ENCODE data around the gene ADAMTS20. TPM values are rescaled to one million over a fixed set of nuclear protein-coding genes. Genes with fewer than 3 reads are reported as not detected.
"Not testable (repeated sequence)": the region's sequence is repeated elsewhere in the genome, so short reads cannot be mapped to it uniquely, and the experiment has no call there.

The ADAMTS20 gene
- total RNA-seq, 1 donor from 2014 or later: not detected

DNA sequence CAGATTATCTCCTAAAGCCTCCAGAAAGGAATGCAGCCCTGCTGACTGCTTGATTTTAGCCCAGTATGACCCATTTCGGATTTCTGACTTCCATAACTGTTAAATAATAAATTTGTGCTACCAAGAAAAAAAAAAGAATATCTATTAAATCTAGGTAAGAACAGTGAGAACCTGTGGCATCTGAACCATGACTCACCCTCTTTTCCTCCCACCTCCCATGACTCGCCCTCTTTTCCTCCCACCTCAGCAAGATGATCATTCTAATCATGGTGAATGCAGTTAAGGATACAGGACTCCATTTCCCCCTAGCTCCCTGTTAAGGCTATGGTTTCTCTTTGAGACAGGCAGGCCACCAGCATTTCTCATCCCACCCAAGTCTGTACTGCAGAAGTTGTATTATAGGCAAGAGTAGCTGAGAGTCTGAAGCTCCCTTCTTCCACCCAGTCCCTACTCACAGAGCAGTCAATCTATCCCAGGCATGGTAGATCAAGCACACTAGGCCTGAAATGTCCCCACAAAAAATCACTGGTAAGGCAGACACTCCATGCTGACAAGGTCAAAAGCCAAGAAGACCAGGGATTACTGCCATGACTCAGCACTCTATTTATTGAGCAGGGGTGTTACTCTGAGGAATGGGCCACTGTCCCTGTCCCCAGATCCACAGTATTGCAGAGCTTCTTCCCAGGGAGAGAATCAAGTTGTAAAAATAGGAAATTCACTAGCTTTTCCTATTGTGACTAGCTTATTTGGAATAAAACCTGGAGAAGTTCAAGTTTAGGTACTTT is 188.9 kb downstream of the ADAMTS20 start:
- no peak for DNase-seq (ENCODE audit: low spot score)

GRCh38 chr12:43361031-43361710 is 190.8 kb downstream of the ADAMTS20 start:
- DNase-seq (ENCODE audit: low spot score): no peak

DNA sequence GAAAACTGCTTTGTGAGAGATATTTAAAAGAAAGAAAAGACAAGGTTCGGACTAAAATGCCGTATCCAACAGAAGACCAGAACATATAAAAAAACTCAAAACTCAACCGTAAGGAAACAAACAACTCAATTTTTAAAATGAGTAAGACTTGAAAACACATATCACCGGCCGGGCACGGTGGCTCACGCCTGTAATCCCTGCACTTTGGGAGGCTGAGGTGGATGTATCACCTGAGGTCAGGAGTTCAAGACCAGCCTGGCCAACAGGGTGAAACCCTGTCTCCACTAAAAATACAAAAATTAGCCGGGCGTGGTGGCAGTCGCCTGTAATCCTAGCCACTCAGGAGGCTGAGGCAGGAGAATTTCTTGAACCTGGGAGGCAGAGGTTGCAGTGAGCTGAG is 192.0 kb downstream of the ADAMTS20 start:
- DNase-seq (ENCODE audit: low spot score): not testable (repeated sequence)

- DNase-seq (ENCODE audit: low spot score): no peak
These were observed 194.9 kb downstream of the ADAMTS20 start for GRCh38 chr12:43357141-43357540.

DNA sequence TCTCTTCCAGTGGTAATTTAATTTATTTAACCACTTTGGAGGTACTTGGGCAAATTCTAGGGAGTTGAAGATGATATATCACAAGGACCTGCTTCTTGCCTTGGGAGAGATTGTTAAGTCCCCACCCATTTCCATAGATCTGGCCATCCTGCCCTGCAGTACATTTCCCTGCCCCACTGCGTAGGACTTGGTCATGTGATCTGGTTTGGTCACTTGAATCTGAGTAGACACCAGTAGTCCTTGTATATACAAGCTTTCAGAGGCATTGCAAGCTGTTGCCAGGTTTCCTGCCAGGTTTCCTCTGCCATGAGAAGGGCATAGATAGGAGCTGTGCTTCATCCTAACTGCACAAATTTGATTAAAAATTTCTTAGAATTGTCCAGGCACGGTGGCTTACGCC is 200.0 kb downstream of the ADAMTS20 start:
- DNase-seq (ENCODE audit: low spot score): no peak

- DNase-seq (ENCODE audit: low spot score): no peak
These were observed 202.1 kb downstream of the ADAMTS20 start for GRCh38 chr12:43349863-43350262.

DNA sequence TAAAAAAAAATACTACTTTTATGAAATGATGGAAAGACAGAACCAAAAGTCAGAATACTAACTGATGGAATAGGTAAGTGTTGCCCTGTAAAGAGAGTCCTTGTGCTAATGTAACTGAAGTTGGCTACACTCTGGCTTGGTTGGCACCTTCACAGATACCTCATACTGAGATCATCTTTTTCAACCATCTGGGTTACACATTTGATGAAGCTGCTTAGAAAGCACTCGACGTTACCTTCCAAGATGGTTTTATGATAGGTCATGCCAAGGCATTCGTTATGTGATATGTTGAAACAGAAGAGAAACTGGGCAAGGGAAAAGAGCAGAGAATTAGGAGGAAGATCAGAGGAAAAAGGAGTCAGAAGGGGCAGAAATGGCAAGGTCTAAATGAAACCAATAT is 203.8 kb downstream of the ADAMTS20 start:
- DNase-seq (ENCODE audit: low spot score): no peak

DNA sequence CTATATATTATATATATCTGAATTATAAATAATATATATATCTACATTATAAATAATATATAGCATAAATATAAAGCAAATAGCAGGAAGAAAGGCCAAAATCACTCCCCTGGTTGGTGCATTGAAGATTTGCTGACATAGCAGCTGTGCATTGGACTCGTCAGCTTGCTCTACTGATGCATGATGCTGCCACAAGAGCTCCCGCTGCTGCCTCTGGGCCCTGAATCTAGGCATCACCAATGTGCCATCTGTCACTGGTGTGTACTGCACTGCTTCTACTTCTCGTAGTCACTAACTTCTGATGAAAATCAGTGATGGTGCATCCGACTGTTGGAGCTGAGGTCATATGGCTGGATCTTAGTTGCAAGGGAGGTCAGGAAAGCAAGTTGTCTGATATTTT is 205.0 kb downstream of the ADAMTS20 start:
- no peak for DNase-seq (ENCODE audit: low spot score)

- DNase-seq (ENCODE audit: low spot score): no peak
These were observed 207.0 kb downstream of the ADAMTS20 start for GRCh38 chr12:43345023-43345422.

DNA sequence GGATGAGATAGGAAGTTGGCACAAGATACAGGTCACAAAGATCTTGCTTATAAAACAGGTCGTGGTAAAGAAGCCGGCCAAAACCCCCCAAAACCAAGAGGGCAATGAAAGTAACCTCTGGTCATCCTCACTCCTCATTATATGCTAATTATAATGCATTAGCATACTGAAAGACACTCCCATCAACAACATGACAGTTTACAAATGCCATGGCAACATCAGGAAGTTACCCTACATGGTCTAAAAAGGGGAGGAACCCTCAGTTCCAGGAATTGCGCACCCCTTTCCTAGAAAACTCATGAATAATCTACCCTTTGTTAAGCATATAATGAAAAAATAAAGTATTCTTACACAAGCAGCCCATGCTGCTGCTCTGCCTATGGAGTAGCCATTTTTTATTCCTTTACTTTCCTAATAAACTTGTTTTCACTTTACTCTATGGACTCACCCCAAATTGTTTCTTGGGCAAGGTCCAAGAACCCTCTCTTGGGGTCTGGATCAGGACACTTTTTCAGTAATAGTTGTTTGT is 210.2 kb downstream of the ADAMTS20 start:
- DNase-seq (ENCODE audit: low spot score): not testable (repeated sequence)

GRCh38 chr12:43338848-43339526 is 213.0 kb downstream of the ADAMTS20 start:
- no peak for DNase-seq (ENCODE audit: low spot score)

DNA sequence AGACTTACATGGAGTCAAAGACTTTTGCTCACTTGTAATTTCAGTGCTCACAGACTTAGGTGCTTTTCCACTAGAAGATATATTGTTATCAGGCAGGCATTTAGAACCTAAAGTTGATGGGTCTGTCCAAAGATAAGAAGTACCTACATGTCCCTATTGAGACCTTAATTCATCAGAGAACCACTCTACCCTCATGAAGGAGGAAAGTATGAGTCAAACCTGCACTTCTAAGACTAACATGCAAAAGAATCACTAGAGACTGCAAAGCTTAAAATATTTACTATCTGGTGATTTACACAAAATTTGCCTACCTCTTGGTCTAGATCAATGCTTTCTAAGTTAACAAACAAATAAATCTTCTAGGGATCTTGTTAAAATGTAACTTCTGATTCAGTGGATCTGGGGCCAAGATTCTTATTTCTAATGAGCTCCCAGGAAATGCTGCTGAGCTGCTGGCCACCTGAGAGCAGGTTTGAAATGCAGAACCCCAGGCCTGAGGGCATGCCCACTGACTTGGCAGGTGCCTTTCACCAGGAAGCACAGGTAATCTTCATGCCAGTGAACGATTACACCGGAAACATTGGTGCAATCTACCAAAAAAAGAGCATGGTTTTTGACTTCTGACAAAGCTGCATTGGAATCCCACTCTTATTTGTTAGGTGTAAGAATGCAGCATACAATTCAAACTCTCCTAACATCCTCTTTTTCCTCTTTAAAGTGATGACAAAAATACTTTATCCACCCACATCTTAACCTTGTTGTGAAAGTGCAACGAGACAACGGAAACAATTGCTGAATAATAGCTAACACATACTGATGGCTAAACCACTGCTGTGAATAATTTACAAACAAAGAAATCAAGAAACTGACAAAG is 214.2 kb downstream of the ADAMTS20 start:
- no peak for DNase-seq (ENCODE audit: low spot score)

DNA sequence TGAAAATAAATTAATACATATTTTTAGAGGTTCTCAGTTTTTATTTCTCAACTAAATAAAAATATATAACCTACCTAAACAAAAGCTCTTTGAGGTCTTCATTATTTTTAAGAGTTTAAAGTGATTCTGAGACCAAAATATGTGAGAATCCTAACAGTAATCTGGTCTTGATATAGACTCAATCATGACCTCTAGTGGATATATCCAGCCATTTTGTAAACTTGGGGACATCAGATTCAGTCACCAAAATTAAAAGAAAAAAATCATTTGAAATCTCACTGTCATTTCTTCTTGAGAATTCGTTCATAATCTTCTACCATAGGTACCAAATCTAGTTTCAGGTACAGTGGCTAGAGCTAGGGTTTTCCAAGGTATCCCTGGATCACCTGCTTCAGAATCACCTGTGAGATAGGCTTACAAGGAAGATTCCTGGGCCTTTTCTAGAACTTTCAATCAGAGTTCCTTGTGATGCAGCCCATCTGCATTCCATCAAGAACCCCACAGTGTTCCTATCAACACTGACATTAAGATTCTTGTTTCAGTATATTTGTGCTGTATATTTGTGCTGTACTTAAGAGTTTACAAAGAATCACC is 214.9 kb downstream of the ADAMTS20 start:
- no peak for DNase-seq (ENCODE audit: low spot score)

GRCh38 chr12:43333644-43334043 is 218.4 kb downstream of the ADAMTS20 start:
- no peak for DNase-seq (ENCODE audit: low spot score)

DNA sequence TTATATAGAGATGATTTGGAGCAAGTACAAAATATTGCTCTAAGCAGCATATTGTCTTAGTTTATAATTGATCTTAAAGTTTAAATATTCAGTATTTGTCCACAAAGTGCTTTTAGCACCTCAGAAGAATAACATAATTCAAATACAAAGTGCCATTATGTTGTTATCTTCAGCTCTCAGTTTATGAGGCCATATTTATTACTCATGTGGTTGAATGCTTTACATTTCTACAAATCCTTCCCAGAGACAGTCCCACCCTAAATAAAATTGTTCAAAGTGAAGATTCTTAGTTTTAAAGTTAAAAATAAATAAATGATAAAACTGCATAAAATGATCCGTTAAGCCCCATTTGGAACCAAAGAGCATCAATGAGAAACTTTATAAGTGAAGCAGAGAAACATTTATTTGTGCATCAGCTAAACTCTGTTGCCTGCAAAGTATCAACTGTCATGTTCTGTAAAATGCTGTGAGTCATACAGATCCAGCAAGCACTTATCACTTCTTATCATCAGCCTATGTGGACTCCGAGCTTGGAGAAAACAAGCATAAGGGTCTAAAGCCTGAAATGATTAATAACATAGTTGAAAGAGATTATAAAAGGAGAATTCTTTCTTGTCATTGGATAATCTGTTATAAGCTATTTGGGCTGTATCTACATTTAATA is 218.9 kb downstream of the ADAMTS20 start:
- no peak for DNase-seq (ENCODE audit: low spot score)

DNA sequence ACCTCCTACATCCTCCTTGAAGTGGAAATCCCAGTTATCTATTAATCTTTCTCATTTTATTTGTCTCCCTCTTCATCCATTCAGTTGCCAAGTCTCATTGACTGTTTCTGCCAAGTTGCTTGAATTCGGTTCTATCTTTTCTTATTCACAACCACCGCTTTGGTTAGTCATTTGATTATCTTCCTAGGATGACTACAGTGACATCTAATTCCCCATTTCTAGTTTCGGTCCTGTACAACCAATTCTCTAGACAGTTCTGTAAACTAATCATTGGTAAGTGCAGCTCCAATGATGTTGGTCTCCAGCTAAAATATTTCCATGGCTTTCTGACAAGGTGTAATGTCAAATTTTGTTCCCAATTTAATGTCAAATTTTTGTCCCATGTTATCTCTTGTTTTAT is 220.1 kb downstream of the ADAMTS20 start:
- DNase-seq (ENCODE audit: low spot score): no peak

DNA sequence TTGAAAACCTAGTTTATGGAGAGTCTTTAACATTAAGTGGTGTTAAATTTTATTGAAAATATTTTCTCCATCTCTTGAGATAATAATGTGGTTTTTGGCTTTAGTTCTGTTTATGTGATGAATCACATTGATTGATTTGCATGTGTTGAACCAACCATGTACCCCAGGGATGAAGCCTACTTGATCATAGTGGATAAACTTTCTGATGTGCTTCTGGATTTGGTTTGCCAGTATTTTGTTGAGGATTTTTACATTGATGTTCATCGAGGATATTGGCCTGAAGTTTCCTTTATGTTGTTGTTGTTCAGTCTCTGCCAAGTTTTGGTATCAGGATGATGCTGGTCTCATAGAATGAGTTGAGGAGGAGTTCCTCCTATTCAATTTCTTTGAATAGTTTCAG is 222.6 kb downstream of the ADAMTS20 start:
- no peak for DNase-seq (ENCODE audit: low spot score)

GRCh38 chr12:43325786-43326185 is 226.2 kb downstream of the ADAMTS20 start:
- no peak for DNase-seq (ENCODE audit: low spot score)

DNA sequence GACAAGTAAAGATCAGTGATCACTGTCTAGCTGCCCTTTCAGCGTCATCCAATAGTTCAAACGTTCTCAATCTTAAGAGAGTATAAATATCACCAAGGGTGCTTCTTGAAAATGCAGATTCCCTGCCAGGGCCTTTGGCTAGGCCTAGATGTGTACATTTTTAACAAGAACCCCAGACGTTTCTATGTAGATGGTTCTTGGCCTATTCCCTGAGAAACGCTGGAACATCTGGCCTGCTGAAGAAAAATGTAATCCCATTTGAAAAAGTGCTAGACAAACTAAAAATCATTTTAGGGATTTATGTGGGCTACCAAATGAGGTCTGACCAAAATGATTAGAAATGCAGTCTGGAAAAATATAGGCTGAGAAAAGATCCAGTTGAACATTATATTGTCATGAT is 231.7 kb downstream of the ADAMTS20 start:
- no peak for DNase-seq (ENCODE audit: low spot score)

GRCh38 chr12:43318021-43318420 is 234.0 kb downstream of the ADAMTS20 start:
- no peak for DNase-seq (ENCODE audit: low spot score)
